ENCODE measurements around the gene ZFAND2B.

ZFAND2B gene

GRCh38 chr2:219206328-219207133 is at the start of gene ZFAND2B:
Gene ZFAND2B (plus strand): TSS chr2:219206782. CDS start chr2:219206988, 206 bp downstream.
- CTCF ChIA-PET, result interaction anchor here (0.6 to 1.9 kb wide), 13 partner anchors 10 to 177 kb away, joined by 3 to 12 read pairs (median 5); partner anchors contain the start of genes CNPPD1, GLB1L, NHEJ1 and STK16
- Mint-ChIP-seq H3K9me3 (peaks cover 2% of the 10 kb centered on the region), H3K4me3 (peak within 1 kb of the TSS; percentile 87)

GRCh38 chr2:219157396-219157795 is 49.2 kb upstream of the ZFAND2B start:
- H3K27me3 Mint-ChIP-seq, result no peaks in the 10 kb centered on the region
- no peak overlapping the region for H3K27ac Mint-ChIP-seq
- no peak for DNase-seq
- H3K4me1 Mint-ChIP-seq, result peaks cover 27% of the 10 kb centered on the region
- CTCF ChIA-PET, result interaction anchor here (0.6 to 7.3 kb wide), 13 partner anchors 13 to 178 kb away, joined by 3 to 70 read pairs (median 7); partner anchors contain the start of genes CRYBA2, IHH and ZFAND2B
- H3K36me3 Mint-ChIP-seq, result peaks cover 14% of the 10 kb centered on the region
- no peak overlapping the region for H3K4me3 Mint-ChIP-seq
- no peaks in the 10 kb centered on the region for H3K9me3 Mint-ChIP-seq

More at GRCh38 chr2:219206328-219207133, at the start of gene ZFAND2B:
- Mint-ChIP-seq H3K27ac (peak within 1 kb of the TSS; percentile 98), H3K27me3 (no peaks in the 10 kb centered on the region), H3K4me1 (peaks cover 57% of the 10 kb centered on the region), H3K36me3 (peaks cover 32% of the 10 kb centered on the region)
- DNase-seq, result peak; percentile 95

- Mint-ChIP-seq H3K36me3 (peaks cover 14% of the 10 kb centered on the region), H3K27ac (no peak overlapping the region)
Observed at GRCh38 chr2:219158025-219158424, 48.6 kb upstream of the ZFAND2B start.

GRCh38 chr2:219158586-219158985 is 48.0 kb upstream of the ZFAND2B start:
- Mint-ChIP-seq H3K4me3 (no peak overlapping the region), H3K9me3 (no peaks in the 10 kb centered on the region), H3K4me1 (peaks cover 27% of the 10 kb centered on the region), H3K27ac (no peak overlapping the region), H3K36me3 (peaks cover 13% of the 10 kb centered on the region), H3K27me3 (no peaks in the 10 kb centered on the region)
- CTCF ChIA-PET, result interaction anchor here (0.9 to 7.3 kb wide), 18 partner anchors 13 to 195 kb away, joined by 3 to 50 read pairs (median 9); partner anchors contain the start of genes CRYBA2, IHH, SLC23A3 and ZFAND2B
- DNase-seq, result no peak

More at GRCh38 chr2:219158025-219158424, 48.6 kb upstream of the ZFAND2B start:
- peaks cover 27% of the 10 kb centered on the region for H3K4me1 Mint-ChIP-seq
- no peaks in the 10 kb centered on the region for H3K9me3 Mint-ChIP-seq
- no peak for DNase-seq
- CTCF ChIA-PET, result interaction anchor here (0.9 to 7.3 kb wide), 16 partner anchors 14 to 196 kb away, joined by 3 to 70 read pairs (median 7); partner anchors contain the start of genes CRYBA2, IHH and ZFAND2B
- H3K27me3 Mint-ChIP-seq, result no peaks in the 10 kb centered on the region
- no peak overlapping the region for H3K4me3 Mint-ChIP-seq

- no peak for DNase-seq
- H3K36me3 Mint-ChIP-seq, result peaks cover 13% of the 10 kb centered on the region
- H3K4me3 Mint-ChIP-seq, result peak overlapping the region; percentile 90
- peaks cover 27% of the 10 kb centered on the region for H3K4me1 Mint-ChIP-seq
- CTCF ChIA-PET, result interaction anchor here (0.8 to 7.3 kb wide), 24 partner anchors 11 to 370 kb away, joined by 3 to 50 read pairs (median 6); partner anchors contain the start of genes ANKZF1, ATG9A, CNPPD1 and CRYBA2
- peak overlapping the region; percentile 97 for H3K27ac Mint-ChIP-seq
- H3K27me3 Mint-ChIP-seq, result no peaks in the 10 kb centered on the region
- H3K9me3 Mint-ChIP-seq, result no peaks in the 10 kb centered on the region
Observed at GRCh38 chr2:219159771-219160185, 46.8 kb upstream of the ZFAND2B start.

- CTCF ChIA-PET, result interaction anchor here (0.8 to 7.3 kb wide), 20 partner anchors 11 to 370 kb away, joined by 3 to 50 read pairs (median 9); partner anchors contain the start of genes ANKZF1, ATG9A, CNPPD1 and CRYBA2
- Mint-ChIP-seq H3K27me3 (no peaks in the 10 kb centered on the region), H3K4me1 (peaks cover 27% of the 10 kb centered on the region), H3K36me3 (peaks cover 13% of the 10 kb centered on the region), H3K27ac (peak within 1 kb of the TSS; percentile 97), H3K9me3 (no peaks in the 10 kb centered on the region), H3K4me3 (peak within 1 kb of the TSS; percentile 90)
- peak; percentile 95 for DNase-seq
Observed at GRCh38 chr2:219160186-219161017, 46.2 kb upstream of the ZFAND2B start, which contains the start of gene NHEJ1. Gene NHEJ1 (minus strand): TSS chr2:219160815. CDS start chr2:219158362, 2,453 bp downstream.

- Mint-ChIP-seq H3K4me3 (peak overlapping the region; percentile 90), H3K27ac (no peak overlapping the region), H3K4me1 (peaks cover 27% of the 10 kb centered on the region), H3K9me3 (no peaks in the 10 kb centered on the region), H3K36me3 (peaks cover 13% of the 10 kb centered on the region), H3K27me3 (no peaks in the 10 kb centered on the region)
- CTCF ChIA-PET, result interaction anchor here (3.2 to 3.9 kb wide), 2 partner anchors 10 to 132 kb away, joined by 18 to 50 read pairs; partner anchors contain the start of gene SLC23A3
- DNase-seq, result no peak
Observed at GRCh38 chr2:219161097-219161496, 45.5 kb upstream of the ZFAND2B start.

GRCh38 chr2:219163156-219163555 is 43.4 kb upstream of the ZFAND2B start:
- Mint-ChIP-seq H3K27me3 (no peaks in the 10 kb centered on the region), H3K27ac (no peak overlapping the region), H3K4me3 (no peak overlapping the region), H3K36me3 (peaks cover under 1% of the 10 kb centered on the region), H3K4me1 (peaks cover 27% of the 10 kb centered on the region), H3K9me3 (no peaks in the 10 kb centered on the region)
- CTCF ChIA-PET, result interaction anchor here (0.7 to 2.1 kb wide), 2 partner anchors 9 to 132 kb away, joined by 4 to 9 read pairs; no protein-coding TSS in a partner anchor
- no peak for DNase-seq

GRCh38 chr2:219165058-219165911 is 41.3 kb upstream of the ZFAND2B start:
- Mint-ChIP-seq H3K4me1 (peaks cover 11% of the 10 kb centered on the region), H3K36me3 (no peaks in the 10 kb centered on the region), H3K9me3 (no peaks in the 10 kb centered on the region), H3K27me3 (no peaks in the 10 kb centered on the region), H3K27ac (no peak overlapping the region), H3K4me3 (no peak overlapping the region)
- DNase-seq, result no peak
- CTCF ChIA-PET, result interaction anchor here (1.0 to 3.0 kb wide), 7 partner anchors 9 to 130 kb away, joined by 3 to 9 read pairs (median 4); partner anchors contain the start of gene CNPPD1

GRCh38 chr2:219167997-219168396 is 38.6 kb upstream of the ZFAND2B start:
- Mint-ChIP-seq H3K27ac (no peak overlapping the region), H3K36me3 (peaks cover 12% of the 10 kb centered on the region), H3K27me3 (no peaks in the 10 kb centered on the region), H3K4me3 (no peak overlapping the region), H3K9me3 (no peaks in the 10 kb centered on the region), H3K4me1 (peaks cover 4% of the 10 kb centered on the region)
- CTCF ChIA-PET, result no interaction called here
- no peak for DNase-seq

- no peak for DNase-seq
- peaks cover 8% of the 10 kb centered on the region for H3K4me1 Mint-ChIP-seq
- H3K27ac Mint-ChIP-seq, result no peak overlapping the region
- CTCF ChIA-PET, result no interaction called here
- peaks cover 15% of the 10 kb centered on the region for H3K36me3 Mint-ChIP-seq
- no peaks in the 10 kb centered on the region for H3K9me3 Mint-ChIP-seq
- no peak overlapping the region for H3K4me3 Mint-ChIP-seq
- no peaks in the 10 kb centered on the region for H3K27me3 Mint-ChIP-seq
Observed at GRCh38 chr2:219168526-219168925, 38.1 kb upstream of the ZFAND2B start.

- Mint-ChIP-seq H3K4me1 (peaks cover 9% of the 10 kb centered on the region), H3K27me3 (no peaks in the 10 kb centered on the region), H3K36me3 (peaks cover 19% of the 10 kb centered on the region), H3K4me3 (no peak overlapping the region), H3K27ac (no peak overlapping the region), H3K9me3 (no peaks in the 10 kb centered on the region)
- CTCF ChIA-PET, result interaction anchor here (3.6 to 5.6 kb wide), 2 partner anchors 42 to 126 kb away, joined by 33 to 70 read pairs; no protein-coding TSS in a partner anchor
- DNase-seq, result no peak
Observed at GRCh38 chr2:219168932-219169331, 37.6 kb upstream of the ZFAND2B start.
